A549 (cell line): ENCODE results near the gene KIF3B. TPM values are rescaled to one million over a fixed set of nuclear protein-coding genes. Genes with fewer than 3 reads are reported as not detected.

Experiments
- ATAC-seq, 2 experiments: fragments of 200-7000 bp in 1 of 2; fragments of >200 bp in 1 of 2; cut with Nextera tagmentation in 1 of 2; cut with Tn5 transposase in 1 of 2; 3 replicates each; pipeline versions ENCODE4 v1.8.0 to v1.9.1; 2018 to 2020; ENCODE audit warnings: mild to moderate bottlenecking in 1 of 2, moderate library complexity in 1 of 2
- CTCF ChIA-PET: fragments of 300-600 bp; sonication (Branson Sonifier 250); formaldehyde crosslinking; extraction: SDS; loops from one replicate; lab custom pipeline; 2021; ENCODE audit warnings: antibody characterized with exemption, inconsistent platforms; lab: Yijun Ruan, JAX
- POLR2A ChIA-PET: fragments of 350-600 bp; formaldehyde crosslinking; extraction: SDS; loops from one replicate; lab custom pipeline; 2021; ENCODE audit warnings: antibody characterized with exemption, inconsistent platforms; lab: Yijun Ruan, JAX
- DNase-seq, 2 experiments: peaks; one replicate each; pipeline versions ENCODE4 v3.0.0 to v3.0.0-alpha.2; 2011 to 2016; ENCODE audit warnings: low read depth in 1 of 2, low spot score in 1 of 2
- FAIRE-seq: peaks from 2 replicates; lab custom pipeline; 2011; peaks lifted over from hg19 to GRCh38; lab: Jason Lieb, UNC
- H3K27ac ChIP-seq, 2 experiments: fragments of >200 bp; sonication (Bioruptor Twin); formaldehyde crosslinking; 3 replicates each; pipeline ENCODE4 v1.5.1; 2016 to 2017
- H3K4me1 ChIP-seq: fragments of >200 bp; sonication (Bioruptor Twin); formaldehyde crosslinking; 3 replicates; pipeline ENCODE4 v1.6.1; 2016
- H3K4me2 ChIP-seq: fragments of >200 bp; sonication (Bioruptor Twin); formaldehyde crosslinking; 3 replicates; pipeline ENCODE4 v1.6.1; 2016
- H3K4me3 ChIP-seq: fragments of >200 bp; sonication (Bioruptor Twin); formaldehyde crosslinking; 3 replicates; pipeline ENCODE4 v1.5.1; 2016
- H3K9me3 ChIP-seq: fragments of >200 bp; sonication (Bioruptor Twin); formaldehyde crosslinking; 3 replicates; pipeline ENCODE4 v1.6.1; 2016
- ATOH8 ChIP-seq: fragments of 250-450 bp; sonication (Bioruptor Pico); IDR thresholded peaks from 2 replicates; pipeline ENCODE4 v1.5.0; 2020; ENCODE audit warnings: low read depth, mild to moderate bottlenecking, moderate library complexity
- CBX8 ChIP-seq: fragments of 200-600 bp; sonication (generic); IDR thresholded peaks from 2 replicates; pipeline ENCODE4 v1.6.1; 2016
- CEBPB ChIP-seq, 2 experiments: fragments of >200 bp in 1 of 2; sonication (Bioruptor Twin) in 1 of 2; formaldehyde crosslinking in 1 of 2; IDR thresholded peaks; 2 replicates each; pipeline ENCODE4 v1.6.1; 2012 to 2016
- CHD2 ChIP-seq: fragments of 150-350 bp; IDR thresholded peaks from 2 replicates; pipeline ENCODE4 v1.6.1; 2014; ENCODE audit warnings: low read length; ENCODE audit not compliant: partially characterized antibody
- CHD4 ChIP-seq: fragments of 200-600 bp; sonication (generic); IDR thresholded peaks from 2 replicates; pipeline ENCODE4 v1.6.1; 2016; ENCODE audit warnings: antibody characterized with exemption, mild to moderate bottlenecking, borderline replicate concordance
- EP300 ChIP-seq, 2 experiments: fragments of >200 bp; sonication (Bioruptor Twin); formaldehyde crosslinking; IDR thresholded peaks; 2 replicates in 1 of 2; 3 replicates in 1 of 2; pipeline ENCODE4 v1.6.1; 2016 to 2017
- FOXS1 ChIP-seq: fragments of 250-450 bp; sonication (Bioruptor Pico); IDR thresholded peaks from 2 replicates; pipeline ENCODE4 v1.5.0; 2020; ENCODE audit warnings: mild to moderate bottlenecking, moderate library complexity
- GATA3 ChIP-seq: IDR thresholded peaks from 2 replicates; pipeline ENCODE4 v1.6.1; 2012; ENCODE audit warnings: borderline replicate concordance
- HEYL ChIP-seq: fragments of 250-450 bp; sonication (Bioruptor Pico); IDR thresholded peaks from 2 replicates; pipeline ENCODE4 v1.8.0; 2021; ENCODE audit warnings: mild to moderate bottlenecking, moderate library complexity
- HOXB13 ChIP-seq: fragments of 250-450 bp; sonication (Bioruptor Pico); IDR thresholded peaks from 2 replicates; pipeline ENCODE4 v1.5.0; 2020; ENCODE audit warnings: low read depth, mild to moderate bottlenecking, moderate library complexity
- JUN ChIP-seq, 2 experiments: fragments of >200 bp; sonication (Bioruptor Twin); formaldehyde crosslinking; IDR thresholded peaks; 2 replicates in 1 of 2; 3 replicates in 1 of 2; pipeline ENCODE4 v1.6.1; 2016 to 2017
- JUNB ChIP-seq: fragments of >200 bp; sonication (Bioruptor Twin); formaldehyde crosslinking; IDR thresholded peaks from 2 replicates; pipeline ENCODE4 v1.6.1; 2016
- MAZ ChIP-seq: fragments of 150-350 bp; IDR thresholded peaks from 2 replicates; pipeline ENCODE4 v1.6.1; 2014; ENCODE audit warnings: antibody characterized with exemption, low read depth, low read length, borderline replicate concordance
- NFE2L2 ChIP-seq: fragments of 150-350 bp; conservative IDR thresholded peaks from 2 replicates; pipeline ENCODE4 v1.6.1; 2014; ENCODE audit warnings: low read length
- NR3C1 ChIP-seq: fragments of >200 bp; sonication (Bioruptor Twin); formaldehyde crosslinking; IDR thresholded peaks from 3 replicates; pipeline ENCODE4 v1.6.1; 2017
- RAD21 ChIP-seq, 2 experiments: fragments of >200 bp in 1 of 2; sonication (Bioruptor Twin) in 1 of 2; formaldehyde crosslinking in 1 of 2; IDR thresholded peaks in 1 of 2; conservative IDR thresholded peaks in 1 of 2; 2 replicates in 1 of 2; 3 replicates in 1 of 2; pipeline ENCODE4 v1.6.1; 2012 to 2018; ENCODE audit warnings: inconsistent platforms in 1 of 2
- RNF2 ChIP-seq: fragments of 200-600 bp; sonication (generic); IDR thresholded peaks from 2 replicates; pipeline ENCODE4 v1.6.1; 2016; ENCODE audit warnings: low read depth, mild to moderate bottlenecking, antibody characterized with exemption, moderate library complexity, borderline replicate concordance
- TFCP2L1 ChIP-seq: fragments of 250-450 bp; sonication (Bioruptor Pico); IDR thresholded peaks from 2 replicates; pipeline ENCODE4 v1.5.0; 2021; ENCODE audit warnings: mild to moderate bottlenecking
- ZFP36 ChIP-seq: fragments of 450-650 bp; IDR thresholded peaks from 2 replicates; pipeline ENCODE4 v1.6.1; 2014; ENCODE audit warnings: borderline replicate concordance; ENCODE audit not compliant: partially characterized antibody
- WGBS: methylation state at CpG from one replicate; pipeline ENCODE4 v1.1.6; 2017; ENCODE audit errors: missing lambda C conversion rate; 5-methylcytosine and 5-hydroxymethylcytosine counted together
- polyA plus RNA-seq, 4 experiments: library from polyadenylated mRNA; depleted of rRNA in 3 of 4; stranded (reverse); fragments of >200 nt; fragmentation: RNase III in 1 of 4; extraction: RNeasy Plus Mini Kit Qiagen cat#74134 plus additional on column Dnase treatment in 1 of 4; gene quantifications; 2 replicates in 3 of 4; 3 replicates in 1 of 4; pipeline ENCODE4 v1.2.3, GENCODE V29; 2011 to 2017
- TF ChIP-seq, protein P1 (sequence below): fragments of 250-450 bp; sonication (Bioruptor Pico); IDR thresholded peaks from 2 replicates; pipeline ENCODE4 v1.5.0; 2021; ENCODE audit warnings: mild to moderate bottlenecking, moderate library complexity, borderline replicate concordance

KIF3B gene
- polyA plus RNA-seq, 2 of the 4 experiments (the other 2 are of a cell fraction), result 23.7 to 33.7 TPM

DNA sequence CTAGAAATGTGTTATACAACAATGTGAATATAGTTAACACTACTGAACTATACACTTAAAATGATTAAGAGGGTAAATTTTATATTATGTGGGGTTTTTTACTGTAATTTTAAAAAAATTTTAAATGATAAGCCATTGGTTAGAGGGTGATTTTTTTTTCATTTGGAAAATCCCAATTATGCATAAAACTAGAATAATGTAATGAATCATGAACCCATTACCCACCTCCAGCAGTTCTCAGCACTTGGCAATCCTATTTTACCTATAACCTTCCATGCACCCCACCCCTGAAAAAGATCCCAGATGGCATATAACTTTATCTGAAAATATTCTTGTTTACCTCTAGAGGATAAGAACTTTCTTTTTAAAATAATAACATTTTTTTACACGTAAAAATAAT, 13.7 kb downstream of the KIF3B start:
- FAIRE-seq, result no peak
- Histone ChIP-seq H3K4me3 (no peak overlapping the region), H3K9me3 (no peaks in the 10 kb centered on the region), H3K27ac (no peak overlapping the region), H3K4me1 (peaks cover 16% of the 10 kb centered on the region), H3K4me2 (no peak overlapping the region)
- no peak for DNase-seq
- TF ChIP-seq EP300 (IDR thresholded peaks at IDR 0.05), result no peak
- TF ChIP-seq NFE2L2, result no peak
- no peak for ATAC-seq
- POLR2A ChIA-PET, result no interaction called here
- 88% methylated on average over 1 of the region's 1 CpG for WGBS
- CTCF ChIA-PET, result interaction anchor here (1.9 kb wide), 1 partner anchor 12 kb away, joined by 4 read pairs; no protein-coding TSS in a partner anchor

GRCh38 chr20:32292548-32292947, 15.1 kb downstream of the KIF3B start:
- 92% methylated on average over 8 of the region's 8 CpGs for WGBS
- TF ChIP-seq EP300 (IDR thresholded peaks at IDR 0.05) (no peak), CHD2 (no peak)
- Histone ChIP-seq H3K9me3 (no peaks in the 10 kb centered on the region), H3K4me3 (no peak overlapping the region), H3K4me2 (no peak overlapping the region), H3K4me1 (peaks cover 15% of the 10 kb centered on the region), H3K27ac (no peak overlapping the region)
- DNase-seq (no peak), FAIRE-seq (no peak), ATAC-seq (no peak)
- CTCF ChIA-PET, result no interaction called here
- POLR2A ChIA-PET, result no interaction called here

DNA sequence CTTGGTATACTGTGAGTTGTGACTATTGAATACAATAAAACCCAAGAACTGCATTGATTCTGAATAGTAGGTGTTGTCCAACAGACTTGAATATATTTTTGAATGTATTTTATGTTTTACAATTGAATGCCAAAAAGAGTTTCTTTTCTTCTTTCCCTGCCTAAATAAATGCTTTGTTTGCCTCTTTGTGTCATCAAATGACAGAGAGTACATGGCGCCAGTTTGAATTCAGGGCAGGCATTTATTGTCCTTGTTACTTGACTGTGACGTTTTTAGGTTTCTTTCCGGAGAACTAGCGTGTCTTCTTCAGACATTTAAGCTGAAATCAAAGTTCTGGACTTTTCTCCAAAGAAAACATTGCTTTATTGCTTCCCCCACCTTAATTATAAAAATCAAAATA, 16.6 kb downstream of the KIF3B start:
- ChIA-PET POLR2A (no interaction called here), CTCF (interaction anchor here (0.6 kb wide), 1 partner anchor 9 kb away, joined by 3 read pairs; no protein-coding TSS in a partner anchor)
- WGBS, result 64% methylated on average over 4 of the region's 4 CpGs
- ATAC-seq, result no peak
- H3K9me3 ChIP-seq, result no peaks in the 10 kb centered on the region
- H3K27ac ChIP-seq, result no peak overlapping the region
- H3K4me3 ChIP-seq, result no peak overlapping the region
- H3K4me2 ChIP-seq, result no peak overlapping the region
- FAIRE-seq, result no peak
- DNase-seq, result no peak
- TF ChIP-seq JUN (IDR thresholded peaks at IDR 0.05) (no peak), NFE2L2 (no peak), RAD21 (conservative IDR thresholded peaks at IDR 0.05 in 1 of 2, IDR thresholded peaks at IDR 0.05 in 1 of 2) (no peak), TFCP2L1 (CRISPR knock-in tag) (no peak), FOXS1 (CRISPR knock-in tag) (no peak), ATOH8 (no peak)
- H3K4me1 ChIP-seq, result peaks cover 12% of the 10 kb centered on the region

DNA sequence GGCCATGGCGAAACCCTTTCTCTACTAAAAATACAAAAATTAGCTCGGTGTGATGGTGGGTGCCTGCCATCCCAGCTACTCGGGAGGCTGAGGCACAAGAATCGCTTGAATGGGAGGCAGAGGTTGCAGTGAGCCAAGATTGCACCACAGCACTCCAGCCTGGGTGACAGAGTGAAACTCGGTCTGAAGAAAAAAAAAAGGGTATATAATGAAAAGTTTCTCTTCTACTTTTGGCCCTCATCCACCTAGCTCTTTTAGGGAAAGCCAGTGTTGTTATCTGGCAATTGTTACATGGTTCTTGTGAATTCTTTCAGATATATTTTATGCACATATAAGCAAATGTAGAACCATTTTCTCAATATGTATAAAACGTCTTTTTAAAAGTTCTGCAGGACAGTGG, 19.0 kb downstream of the KIF3B start:
- H3K27ac ChIP-seq, result no peak overlapping the region
- WGBS, result 71% methylated on average over 6 of the region's 6 CpGs
- DNase-seq, result no peak
- no peak overlapping the region for H3K4me3 ChIP-seq
- H3K4me1 ChIP-seq, result no peaks in the 10 kb centered on the region
- H3K9me3 ChIP-seq, result no peaks in the 10 kb centered on the region
- ATAC-seq, result no peak
- CTCF ChIA-PET, result interaction anchor here (0.6 kb wide), 1 partner anchor 208 kb away, joined by 3 read pairs; no protein-coding TSS in a partner anchor
- H3K4me2 ChIP-seq, result no peak overlapping the region
- no peak for TF ChIP-seq CEBPB (IDR thresholded peaks at IDR 0.05)
- TF ChIP-seq JUNB, result no peak
- no peak for TF ChIP-seq MAZ
- TF ChIP-seq, protein P1, sequence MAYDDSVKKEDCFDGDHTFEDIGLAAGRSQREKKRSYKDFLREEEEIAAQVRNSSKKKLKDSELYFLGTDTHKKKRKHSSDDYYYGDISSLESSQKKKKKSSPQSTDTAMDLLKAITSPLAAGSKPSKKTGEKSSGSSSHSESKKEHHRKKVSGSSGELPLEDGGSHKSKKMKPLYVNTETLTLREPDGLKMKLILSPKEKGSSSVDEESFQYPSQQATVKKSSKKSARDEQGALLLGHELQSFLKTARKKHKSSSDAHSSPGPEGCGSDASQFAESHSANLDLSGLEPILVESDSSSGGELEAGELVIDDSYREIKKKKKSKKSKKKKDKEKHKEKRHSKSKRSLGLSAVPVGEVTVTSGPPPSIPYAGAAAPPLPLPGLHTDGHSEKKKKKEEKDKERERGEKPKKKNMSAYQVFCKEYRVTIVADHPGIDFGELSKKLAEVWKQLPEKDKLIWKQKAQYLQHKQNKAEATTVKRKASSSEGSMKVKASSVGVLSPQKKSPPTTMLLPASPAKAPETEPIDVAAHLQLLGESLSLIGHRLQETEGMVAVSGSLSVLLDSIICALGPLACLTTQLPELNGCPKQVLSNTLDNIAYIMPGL (CRISPR knock-in tag), result no peak
- no peak for TF ChIP-seq RNF2
- TF ChIP-seq HOXB13, result no peak
- TF ChIP-seq TFCP2L1 (CRISPR knock-in tag), result no peak
- no peak for TF ChIP-seq ZFP36
- TF ChIP-seq CBX8, result no peak
- TF ChIP-seq HEYL, result no peak
- no peak for TF ChIP-seq CHD4
- no peak for TF ChIP-seq NR3C1
- TF ChIP-seq GATA3, result no peak
- TF ChIP-seq FOXS1 (CRISPR knock-in tag), result no peak
- FAIRE-seq, result no peak
- POLR2A ChIA-PET, result no interaction called here
